ENCODE measurements around the gene ZNF484.
"Not testable (repeated sequence)": the region's sequence is repeated elsewhere in the genome, so short reads cannot be mapped to it uniquely, and the experiment has no call there.

The ZNF484 gene

DNA sequence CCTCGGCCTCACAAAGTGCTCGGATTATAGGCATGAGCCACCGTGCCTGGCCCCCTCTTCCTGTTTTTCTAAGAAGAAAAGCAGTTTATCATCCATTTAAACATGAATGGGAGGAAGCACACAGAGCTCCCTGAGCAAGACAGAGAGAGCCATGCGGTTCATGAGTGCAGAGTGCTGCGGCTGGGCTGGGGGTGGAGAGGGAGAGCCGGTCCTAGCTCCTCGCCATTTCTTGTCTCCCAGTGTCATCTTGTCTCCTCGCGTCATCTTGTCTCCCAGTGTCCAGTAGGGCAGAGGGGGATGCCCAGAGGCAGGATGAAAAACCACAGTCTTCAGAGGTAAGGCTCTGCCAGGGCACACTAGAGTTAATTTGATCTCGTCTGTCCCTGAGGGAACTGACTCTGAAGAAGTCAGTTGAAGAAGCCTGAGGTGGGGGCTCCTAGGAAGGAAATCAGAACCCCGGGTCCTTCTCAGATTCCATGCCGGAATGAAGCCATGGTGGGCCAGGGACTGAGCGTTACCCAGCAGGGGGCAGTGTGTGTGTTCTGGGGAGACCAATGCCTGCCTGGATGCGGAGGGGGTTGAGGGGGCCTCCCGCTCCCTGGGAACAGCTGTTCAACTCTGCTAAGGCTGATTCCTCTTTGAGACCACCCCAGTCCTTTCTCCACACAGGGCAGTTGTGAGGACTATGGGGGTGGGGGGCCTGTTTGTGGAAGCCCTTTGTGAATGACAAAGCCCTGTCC lies 6.0 kb upstream of the ZNF484 start:
- H3K4me3 ChIP-seq (replicated peaks; ENCODE audit: insufficient read depth, low read length); H3K27ac ChIP-seq (replicated peaks); DNase-seq (ENCODE audit: low read depth in 1 of 2, low spot score in 1 of 2); H3K27me3 ChIP-seq (ENCODE audit: insufficient read depth, poor library complexity, severe bottlenecking): not testable (repeated sequence)

DNA sequence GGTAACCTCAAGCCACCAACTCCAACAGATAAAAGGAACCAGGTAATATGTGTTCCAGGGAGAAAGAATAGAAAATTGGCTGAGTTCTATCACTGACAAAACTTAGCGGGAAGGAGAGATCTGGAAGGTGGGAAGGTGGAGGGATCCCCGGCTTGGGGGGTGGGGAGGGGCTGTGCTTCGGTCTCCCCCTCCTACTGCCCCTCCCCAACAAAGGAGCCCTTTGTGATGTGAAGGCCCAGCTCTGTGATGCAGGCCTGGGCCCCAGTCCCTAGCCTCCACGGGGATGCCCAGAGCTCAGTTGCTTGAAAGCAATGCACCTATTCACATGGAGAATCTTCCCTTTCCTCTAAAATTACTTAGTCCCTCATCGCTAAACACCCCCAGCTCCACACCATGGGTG lies 4.4 kb upstream of the ZNF484 start:
- Histone ChIP-seq H3K4me3 (replicated peaks; ENCODE audit: insufficient read depth, low read length) (no peak overlapping the region), H3K27ac (replicated peaks) (no peak overlapping the region), H3K27me3 (ENCODE audit: insufficient read depth, poor library complexity, severe bottlenecking) (no peaks in the 10 kb centered on the region)
- TF ChIP-seq, protein P1, sequence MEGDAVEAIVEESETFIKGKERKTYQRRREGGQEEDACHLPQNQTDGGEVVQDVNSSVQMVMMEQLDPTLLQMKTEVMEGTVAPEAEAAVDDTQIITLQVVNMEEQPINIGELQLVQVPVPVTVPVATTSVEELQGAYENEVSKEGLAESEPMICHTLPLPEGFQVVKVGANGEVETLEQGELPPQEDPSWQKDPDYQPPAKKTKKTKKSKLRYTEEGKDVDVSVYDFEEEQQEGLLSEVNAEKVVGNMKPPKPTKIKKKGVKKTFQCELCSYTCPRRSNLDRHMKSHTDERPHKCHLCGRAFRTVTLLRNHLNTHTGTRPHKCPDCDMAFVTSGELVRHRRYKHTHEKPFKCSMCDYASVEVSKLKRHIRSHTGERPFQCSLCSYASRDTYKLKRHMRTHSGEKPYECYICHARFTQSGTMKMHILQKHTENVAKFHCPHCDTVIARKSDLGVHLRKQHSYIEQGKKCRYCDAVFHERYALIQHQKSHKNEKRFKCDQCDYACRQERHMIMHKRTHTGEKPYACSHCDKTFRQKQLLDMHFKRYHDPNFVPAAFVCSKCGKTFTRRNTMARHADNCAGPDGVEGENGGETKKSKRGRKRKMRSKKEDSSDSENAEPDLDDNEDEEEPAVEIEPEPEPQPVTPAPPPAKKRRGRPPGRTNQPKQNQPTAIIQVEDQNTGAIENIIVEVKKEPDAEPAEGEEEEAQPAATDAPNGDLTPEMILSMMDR (IDR thresholded peaks at IDR 0.05; ENCODE audit: insufficient read depth, low read length), result no peak
- no peak for TF ChIP-seq POLR2AphosphoS5 (IDR thresholded peaks at IDR 0.05; ENCODE audit: low read depth)
- no peak for TF ChIP-seq GABPA (IDR thresholded peaks at IDR 0.05; ENCODE audit: low read depth)
- no peak for TF ChIP-seq SPI1 (IDR thresholded peaks at IDR 0.05; ENCODE audit: borderline replicate concordance, low read depth)
- TF ChIP-seq, protein P2, sequence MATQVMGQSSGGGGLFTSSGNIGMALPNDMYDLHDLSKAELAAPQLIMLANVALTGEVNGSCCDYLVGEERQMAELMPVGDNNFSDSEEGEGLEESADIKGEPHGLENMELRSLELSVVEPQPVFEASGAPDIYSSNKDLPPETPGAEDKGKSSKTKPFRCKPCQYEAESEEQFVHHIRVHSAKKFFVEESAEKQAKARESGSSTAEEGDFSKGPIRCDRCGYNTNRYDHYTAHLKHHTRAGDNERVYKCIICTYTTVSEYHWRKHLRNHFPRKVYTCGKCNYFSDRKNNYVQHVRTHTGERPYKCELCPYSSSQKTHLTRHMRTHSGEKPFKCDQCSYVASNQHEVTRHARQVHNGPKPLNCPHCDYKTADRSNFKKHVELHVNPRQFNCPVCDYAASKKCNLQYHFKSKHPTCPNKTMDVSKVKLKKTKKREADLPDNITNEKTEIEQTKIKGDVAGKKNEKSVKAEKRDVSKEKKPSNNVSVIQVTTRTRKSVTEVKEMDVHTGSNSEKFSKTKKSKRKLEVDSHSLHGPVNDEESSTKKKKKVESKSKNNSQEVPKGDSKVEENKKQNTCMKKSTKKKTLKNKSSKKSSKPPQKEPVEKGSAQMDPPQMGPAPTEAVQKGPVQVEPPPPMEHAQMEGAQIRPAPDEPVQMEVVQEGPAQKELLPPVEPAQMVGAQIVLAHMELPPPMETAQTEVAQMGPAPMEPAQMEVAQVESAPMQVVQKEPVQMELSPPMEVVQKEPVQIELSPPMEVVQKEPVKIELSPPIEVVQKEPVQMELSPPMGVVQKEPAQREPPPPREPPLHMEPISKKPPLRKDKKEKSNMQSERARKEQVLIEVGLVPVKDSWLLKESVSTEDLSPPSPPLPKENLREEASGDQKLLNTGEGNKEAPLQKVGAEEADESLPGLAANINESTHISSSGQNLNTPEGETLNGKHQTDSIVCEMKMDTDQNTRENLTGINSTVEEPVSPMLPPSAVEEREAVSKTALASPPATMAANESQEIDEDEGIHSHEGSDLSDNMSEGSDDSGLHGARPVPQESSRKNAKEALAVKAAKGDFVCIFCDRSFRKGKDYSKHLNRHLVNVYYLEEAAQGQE (IDR thresholded peaks at IDR 0.05; ENCODE audit: insufficient replicate concordance, low read depth), result no peak
- DNase-seq (ENCODE audit: low read depth in 1 of 2, low spot score in 1 of 2), result no peak

DNA sequence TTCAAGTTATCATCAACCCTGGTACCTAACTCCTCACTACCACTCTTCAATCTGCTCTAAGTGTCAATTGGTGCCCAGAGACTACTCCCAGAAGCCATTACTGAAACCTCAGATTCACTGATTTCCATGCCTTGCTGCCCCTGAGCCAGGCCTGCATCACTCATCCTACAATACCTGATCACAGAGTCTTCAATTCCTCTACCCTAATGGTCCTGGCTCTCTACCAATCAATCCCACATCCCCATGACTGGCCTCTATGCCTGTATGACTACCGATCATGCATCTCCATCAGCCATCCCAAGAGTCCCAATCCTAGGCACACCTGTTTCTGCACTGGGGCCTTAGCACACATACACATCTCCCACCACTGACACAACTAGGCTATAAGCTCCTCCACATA lies 2.5 kb downstream of the ZNF484 start:
- DNase-seq (ENCODE audit: low read depth in 1 of 2, low spot score in 1 of 2), result no peak
- H3K4me3 ChIP-seq (replicated peaks; ENCODE audit: insufficient read depth, low read length), result no peak overlapping the region
- no peaks in the 10 kb centered on the region for H3K27me3 ChIP-seq (ENCODE audit: insufficient read depth, poor library complexity, severe bottlenecking)
- no peak overlapping the region for H3K27ac ChIP-seq (replicated peaks)
- TF ChIP-seq POLR2AphosphoS5 (IDR thresholded peaks at IDR 0.05; ENCODE audit: low read depth), result no peak
- TF ChIP-seq GABPA (IDR thresholded peaks at IDR 0.05; ENCODE audit: low read depth), result no peak
- TF ChIP-seq, protein P2 (IDR thresholded peaks at IDR 0.05; ENCODE audit: insufficient replicate concordance, low read depth), result no peak
- no peak for TF ChIP-seq SPI1 (IDR thresholded peaks at IDR 0.05; ENCODE audit: borderline replicate concordance, low read depth)
- TF ChIP-seq, protein P1 (IDR thresholded peaks at IDR 0.05; ENCODE audit: insufficient read depth, low read length), result no peak

DNA sequence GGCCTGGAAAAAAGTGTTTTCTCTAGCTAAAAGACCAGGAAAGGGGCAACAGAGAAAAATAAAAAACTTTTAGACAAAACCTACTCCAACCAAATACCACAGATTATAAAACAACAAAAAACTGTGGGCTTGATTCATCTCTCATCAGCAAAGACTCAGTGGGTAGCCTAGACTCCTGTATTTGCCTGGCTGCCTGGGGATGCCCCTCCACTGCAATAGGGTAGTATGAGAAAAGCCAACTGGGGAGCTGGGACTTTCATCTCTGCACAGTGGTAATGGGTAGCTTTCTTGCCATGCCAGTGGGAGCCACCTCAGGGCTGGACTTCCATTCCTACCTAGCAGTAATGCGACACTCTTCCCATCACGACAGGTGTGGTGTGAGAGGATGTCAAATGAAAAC lies 7.5 kb downstream of the ZNF484 start:
- TF ChIP-seq, protein P1 (IDR thresholded peaks at IDR 0.05; ENCODE audit: insufficient read depth, low read length), result no peak
- TF ChIP-seq POLR2AphosphoS5 (IDR thresholded peaks at IDR 0.05; ENCODE audit: low read depth) (no peak), SPI1 (IDR thresholded peaks at IDR 0.05; ENCODE audit: borderline replicate concordance, low read depth) (no peak), GABPA (IDR thresholded peaks at IDR 0.05; ENCODE audit: low read depth) (no peak)
- TF ChIP-seq, protein P2 (IDR thresholded peaks at IDR 0.05; ENCODE audit: insufficient replicate concordance, low read depth), result no peak
- no peak for DNase-seq (ENCODE audit: low read depth in 1 of 2, low spot score in 1 of 2)
- H3K27me3 ChIP-seq (ENCODE audit: insufficient read depth, poor library complexity, severe bottlenecking), result no peaks in the 10 kb centered on the region

DNA sequence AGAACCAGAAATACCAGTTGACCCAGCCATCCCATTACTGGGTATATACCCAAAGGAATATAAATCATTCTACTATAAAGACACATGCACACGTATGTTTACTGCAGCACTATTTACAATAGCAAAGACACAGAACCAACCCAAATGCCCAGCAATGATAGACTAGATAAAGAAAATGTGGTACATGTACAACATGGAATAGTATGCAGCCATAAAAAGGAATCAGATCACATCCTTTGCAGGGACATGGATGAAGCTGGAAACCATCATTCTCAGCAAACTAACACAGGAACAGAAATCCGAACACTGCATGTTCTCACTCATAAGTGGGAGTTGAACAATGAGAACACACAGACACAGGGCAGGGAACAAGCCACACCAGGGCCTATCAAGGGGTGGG lies 11.2 kb downstream of the ZNF484 start:
- H3K27ac ChIP-seq (replicated peaks); H3K27me3 ChIP-seq (ENCODE audit: insufficient read depth, poor library complexity, severe bottlenecking); DNase-seq (ENCODE audit: low read depth in 1 of 2, low spot score in 1 of 2); H3K4me3 ChIP-seq (replicated peaks; ENCODE audit: insufficient read depth, low read length): not testable (repeated sequence)

More for the DNA sequence above, 7.5 kb downstream of the ZNF484 start:
- Histone ChIP-seq H3K4me3 (replicated peaks; ENCODE audit: insufficient read depth, low read length) (no peak overlapping the region), H3K27ac (replicated peaks) (no peak overlapping the region)

Measured in HL-60 (cell line).